Cardiac muscle cell (in vitro differentiated cells and primary cell): ENCODE results near the gene PTGDS. TPM values are rescaled to one million over a fixed set of nuclear protein-coding genes. Genes with fewer than 3 reads are reported as not detected.

ENCODE experiments used
- DNase-seq, 2 donors: peaks; one replicate each; pipeline versions ENCODE4 v3.0.0 to v3.0.0-alpha.2; 2010 to 2017; ENCODE audit warnings: low read depth in 1 of 2, low spot score in 1 of 2
- H3K27ac ChIP-seq: fragments of 200-600 bp; sonication (generic); 2 replicates; pipeline ENCODE4 v1.5.1; 2016
- H3K27me3 ChIP-seq: fragments of 200-600 bp; sonication (generic); 2 replicates; pipeline ENCODE4 v1.6.0; 2016; ENCODE audit warnings: control low read depth
- H3K36me3 ChIP-seq: fragments of 200-600 bp; sonication (generic); 2 replicates; pipeline ENCODE4 v1.5.1; 2016; ENCODE audit warnings: control low read depth
- H3K4me1 ChIP-seq: fragments of 200-600 bp; sonication (generic); 2 replicates; pipeline ENCODE4 v1.8.1; 2017; ENCODE audit warnings: low read depth, mild to moderate bottlenecking, mixed run types
- H3K4me3 ChIP-seq: fragments of 200-600 bp; sonication (generic); 2 replicates; pipeline ENCODE4 v1.5.1; 2016; ENCODE audit warnings: mild to moderate bottlenecking
- H3K9me3 ChIP-seq: fragments of 200-600 bp; sonication (generic); 2 replicates; pipeline ENCODE4 v1.5.1; 2017; ENCODE audit warnings: low read depth, mild to moderate bottlenecking, control low read depth
- polyA plus RNA-seq: library from polyadenylated mRNA; unstranded; fragments of >200 nt; fragmentation: Nextera tagmentation; extraction: Ambion mirVana; gene quantifications from 2 replicates; pipeline ENCODE4 v1.2.1, GENCODE V29; 2016
- total RNA-seq: library from RNA; depleted of rRNA; stranded (reverse); fragments of >200 nt; gene quantifications from 2 replicates; pipeline ENCODE4 v1.2.3, GENCODE V29; 2016
- TF ChIP-seq, protein P1 (sequence below): IDR thresholded peaks from 2 replicates; pipeline ENCODE4 v1.5.1; 2012; ENCODE audit warnings: low read depth, mild to moderate bottlenecking, low read length

PTGDS gene
- total and polyA plus RNA-seq, 2 experiments from 2014 or later: 3.4 to 3.9 TPM

DNA sequence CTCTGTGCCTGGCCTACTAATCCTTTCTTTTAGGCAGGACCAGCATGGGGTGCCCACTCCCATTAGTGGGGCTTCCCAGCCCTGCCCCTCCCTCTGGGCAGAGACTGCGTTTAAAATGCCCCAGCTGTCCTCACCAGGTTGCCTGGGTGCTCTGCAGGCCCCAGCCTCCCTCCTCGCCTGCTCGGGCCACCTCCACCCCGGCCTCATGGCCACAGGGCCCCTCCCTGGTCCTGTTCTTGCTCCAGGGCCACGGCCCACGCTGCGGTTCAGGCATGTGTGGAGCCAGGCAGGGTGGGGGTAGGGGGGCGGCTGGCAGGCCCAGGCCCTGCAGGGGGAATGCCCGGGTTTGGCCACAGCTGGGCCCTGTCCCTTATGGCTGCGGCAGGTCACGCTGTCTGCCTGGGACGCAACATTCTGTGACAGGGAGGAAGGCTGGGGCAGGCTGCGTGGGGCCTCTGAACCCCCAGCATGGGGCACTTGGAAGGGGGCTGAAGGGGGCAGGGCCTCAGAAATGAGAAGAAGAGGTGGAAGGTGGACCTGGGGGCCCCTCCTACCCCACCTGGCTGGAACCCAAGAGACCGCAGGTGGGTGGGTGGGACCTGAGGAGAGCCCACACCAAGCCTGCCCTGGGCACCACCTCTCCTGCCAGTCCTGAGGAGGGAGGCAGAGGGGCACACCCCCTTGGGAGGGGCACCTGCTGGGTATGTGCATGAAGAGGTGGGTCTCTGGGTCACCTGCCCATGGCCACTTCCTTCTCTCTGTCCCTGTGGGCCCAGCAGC is 25.6 kb upstream of the PTGDS start, which contains the start of gene LCN12:
TSS of gene LCN12 (plus strand) at position 733 of the 780 bp plus-strand sequence. CDS start 55 bp downstream, outside the sequence.
- peaks cover 17% of the 10 kb centered on the region for H3K4me1 ChIP-seq
- H3K27me3 ChIP-seq: no peaks in the 10 kb centered on the region
- TF ChIP-seq, protein P1, sequence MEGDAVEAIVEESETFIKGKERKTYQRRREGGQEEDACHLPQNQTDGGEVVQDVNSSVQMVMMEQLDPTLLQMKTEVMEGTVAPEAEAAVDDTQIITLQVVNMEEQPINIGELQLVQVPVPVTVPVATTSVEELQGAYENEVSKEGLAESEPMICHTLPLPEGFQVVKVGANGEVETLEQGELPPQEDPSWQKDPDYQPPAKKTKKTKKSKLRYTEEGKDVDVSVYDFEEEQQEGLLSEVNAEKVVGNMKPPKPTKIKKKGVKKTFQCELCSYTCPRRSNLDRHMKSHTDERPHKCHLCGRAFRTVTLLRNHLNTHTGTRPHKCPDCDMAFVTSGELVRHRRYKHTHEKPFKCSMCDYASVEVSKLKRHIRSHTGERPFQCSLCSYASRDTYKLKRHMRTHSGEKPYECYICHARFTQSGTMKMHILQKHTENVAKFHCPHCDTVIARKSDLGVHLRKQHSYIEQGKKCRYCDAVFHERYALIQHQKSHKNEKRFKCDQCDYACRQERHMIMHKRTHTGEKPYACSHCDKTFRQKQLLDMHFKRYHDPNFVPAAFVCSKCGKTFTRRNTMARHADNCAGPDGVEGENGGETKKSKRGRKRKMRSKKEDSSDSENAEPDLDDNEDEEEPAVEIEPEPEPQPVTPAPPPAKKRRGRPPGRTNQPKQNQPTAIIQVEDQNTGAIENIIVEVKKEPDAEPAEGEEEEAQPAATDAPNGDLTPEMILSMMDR: no peak
- H3K9me3 ChIP-seq: no peaks in the 10 kb centered on the region
- peak within 1 kb of the TSS; percentile 43 for H3K27ac ChIP-seq
- H3K4me3 ChIP-seq: no peak within 1 kb of the TSS
- H3K36me3 ChIP-seq: no peaks in the 10 kb centered on the region
- no peak for DNase-seq

DNA sequence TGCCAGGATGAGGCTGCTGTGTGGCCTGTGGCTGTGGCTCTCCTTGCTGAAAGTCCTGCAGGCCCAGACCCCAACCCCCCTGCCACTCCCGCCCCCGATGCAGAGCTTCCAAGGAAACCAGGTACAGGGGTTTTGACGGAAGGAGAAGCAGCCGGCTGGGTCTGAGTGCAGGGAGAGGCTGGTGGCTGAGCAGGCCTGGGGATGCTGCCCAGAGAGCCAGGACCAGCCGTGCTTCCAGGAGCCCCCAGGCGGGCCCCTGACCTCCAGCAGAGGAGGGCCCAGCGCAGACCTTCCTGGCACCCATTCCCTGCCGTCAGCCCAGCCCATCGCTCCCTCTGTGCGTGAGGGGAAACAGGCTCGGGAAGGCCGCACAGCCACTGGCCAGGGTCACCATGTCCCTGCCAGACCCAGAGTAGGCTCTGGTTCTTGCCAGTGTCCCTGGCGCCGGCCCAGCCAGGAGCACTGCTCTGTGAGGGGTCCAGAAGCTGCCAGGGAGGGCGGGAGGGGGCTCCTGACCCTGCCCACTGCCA is 24.9 kb upstream of the PTGDS start:
- H3K27me3 ChIP-seq: no peaks in the 10 kb centered on the region
- no peak overlapping the region for H3K4me3 ChIP-seq
- DNase-seq: no peak
- no peaks in the 10 kb centered on the region for H3K36me3 ChIP-seq
- TF ChIP-seq, protein P1: no peak
- peaks cover 17% of the 10 kb centered on the region for H3K4me1 ChIP-seq
- no peaks in the 10 kb centered on the region for H3K9me3 ChIP-seq
- H3K27ac ChIP-seq: peak overlapping the region; percentile 43

DNA sequence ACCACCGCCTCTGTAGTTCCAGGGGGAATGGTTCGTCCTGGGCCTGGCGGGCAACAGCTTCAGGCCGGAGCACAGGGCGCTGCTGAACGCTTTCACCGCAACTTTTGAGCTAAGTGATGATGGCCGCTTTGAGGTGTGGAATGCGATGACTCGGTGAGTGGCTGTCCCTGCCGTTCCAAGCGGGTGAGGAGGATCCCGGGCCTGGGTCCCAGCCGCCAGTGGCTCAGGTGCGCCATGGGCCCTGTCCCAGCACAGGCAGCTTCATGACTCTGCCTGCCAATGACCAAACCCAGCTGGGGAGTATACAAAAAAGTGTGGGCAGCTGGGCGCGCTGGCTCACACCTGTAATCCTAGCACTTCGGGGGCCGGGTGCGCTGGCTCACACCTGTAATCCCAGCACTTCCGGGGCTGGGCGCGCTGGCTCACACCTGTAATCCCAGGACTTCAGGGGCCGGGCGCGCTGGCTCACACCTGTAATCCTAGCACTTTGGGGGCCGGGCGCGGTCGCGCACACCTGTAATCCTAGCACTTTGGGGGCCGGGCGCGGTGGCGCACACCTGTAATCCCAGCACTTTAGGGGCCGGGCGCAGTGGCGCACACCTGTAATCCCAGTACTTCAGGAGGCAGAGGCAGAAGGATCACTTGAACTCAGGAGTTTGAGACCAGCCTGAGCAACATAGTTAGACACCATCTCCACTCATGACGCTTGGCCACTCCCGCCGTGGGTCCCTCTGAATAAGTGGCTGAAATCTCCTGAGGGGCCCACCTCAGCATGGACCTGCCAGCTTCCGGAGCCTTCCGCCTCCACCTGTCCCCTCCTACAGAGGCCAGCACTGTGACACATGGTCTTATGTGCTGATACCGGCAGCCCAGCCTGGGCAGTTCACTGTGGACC is 24.2 kb upstream of the PTGDS start:
- Histone ChIP-seq H3K4me3 (no peak overlapping the region), H3K27ac (peak overlapping the region; percentile 43), H3K9me3 (no peaks in the 10 kb centered on the region), H3K27me3 (no peaks in the 10 kb centered on the region), H3K4me1 (peaks cover 17% of the 10 kb centered on the region), H3K36me3 (no peaks in the 10 kb centered on the region)
- no peak for DNase-seq
- TF ChIP-seq, protein P1: no peak

DNA sequence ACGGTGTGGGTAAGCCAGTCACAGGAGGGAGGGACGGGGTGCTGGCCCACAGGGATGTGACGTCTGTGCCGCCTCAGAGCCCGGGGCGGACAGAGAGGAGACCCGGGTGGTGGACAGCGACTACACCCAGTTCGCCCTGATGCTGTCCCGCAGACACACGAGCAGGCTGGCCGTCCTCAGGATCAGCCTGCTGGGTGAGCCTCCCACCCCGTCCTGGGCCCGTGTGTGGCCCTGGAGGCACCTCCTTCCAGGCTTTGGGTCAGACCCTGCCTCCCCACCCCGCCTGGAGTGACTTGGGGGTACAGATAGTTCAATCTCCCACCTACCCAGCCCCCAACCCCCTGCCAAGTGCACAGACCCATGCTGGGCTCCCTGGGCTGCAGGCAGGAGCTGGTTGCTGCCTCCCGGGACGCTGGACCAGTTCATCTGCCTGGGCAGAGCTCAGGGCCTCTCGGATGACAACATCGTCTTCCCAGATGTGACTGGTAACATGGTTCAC is 23.5 kb upstream of the PTGDS start:
- H3K4me1 ChIP-seq: peaks cover 15% of the 10 kb centered on the region
- TF ChIP-seq, protein P1: no peak
- no peaks in the 10 kb centered on the region for H3K36me3 ChIP-seq
- H3K27me3 ChIP-seq: no peaks in the 10 kb centered on the region
- H3K4me3 ChIP-seq: no peak overlapping the region
- no peak for DNase-seq
- H3K27ac ChIP-seq: no peak overlapping the region
- H3K9me3 ChIP-seq: no peaks in the 10 kb centered on the region
